Measurements from ENCODE around the gene SALL3. TPM values are rescaled to one million over a fixed set of nuclear protein-coding genes. Genes with fewer than 3 reads are reported as not detected.

SALL3 gene
- total and polyA plus RNA-seq, 2 of the 8 experiments (the other 6 are each of a cell fraction or from before 2014, with no cell fraction given): 10.5 to 46.4 TPM

GRCh38 chr18:79018911-79019310, 39.3 kb downstream of the SALL3 start:
- no peak overlapping the region for H4K5ac ChIP-seq (ENCODE audit: insufficient read length, low read depth, low read length)
- no peak overlapping the region for H3K14ac ChIP-seq (ENCODE audit: insufficient read length)
- DNase-seq (ENCODE audit: low read depth in 1 of 2, low spot score in 2 of 2) (no peak), FAIRE-seq (no peak)
- no peak overlapping the region for H2BK120ac ChIP-seq (replicated peaks; ENCODE audit: low read depth, low read length)
- TF ChIP-seq SUZ12 (IDR thresholded peaks at IDR 0.05; ENCODE audit: low read length) (no peak), KDM4A (IDR thresholded peaks at IDR 0.05; ENCODE audit: low read depth, low read length, severe bottlenecking) (no peak), CREB1 (IDR thresholded peaks at IDR 0.05) (no peak), CBX5 (IDR thresholded peaks at IDR 0.05; ENCODE audit: low read depth, low read length) (no peak), BRCA1 (IDR thresholded peaks at IDR 0.05; ENCODE audit: low read depth, low read length) (no peak), POLR2AphosphoS5 (IDR thresholded peaks at IDR 0.05; ENCODE audit: low read depth, low read length) (no peak), E2F6 (IDR thresholded peaks at IDR 0.05) (no peak)
- H3K9ac ChIP-seq (replicated peaks in 1 of 4; ENCODE audit: extremely low read depth in 1 of 4, low read depth in 3 of 4, low read length in 3 of 4): no peak overlapping the region
- H2AFZ ChIP-seq (ENCODE audit: low read length): no peak overlapping the region
- no peak overlapping the region for H3K23ac ChIP-seq (ENCODE audit: insufficient read length)
- H3K36me3 ChIP-seq (ENCODE audit: control insufficient read depth in 2 of 4, insufficient read depth in 4 of 4, low read length in 3 of 4): no peaks in the 10 kb centered on the region
- no peak overlapping the region for H2BK20ac ChIP-seq (ENCODE audit: low read length)
- H3K79me2 ChIP-seq (ENCODE audit: control insufficient read depth in 1 of 2, insufficient read depth in 2 of 2, low read length in 2 of 2): no peaks in the 10 kb centered on the region
- H3K27me3 ChIP-seq (replicated peaks in 1 of 4; ENCODE audit: control insufficient read depth in 3 of 4, extremely low read depth in 1 of 4, insufficient read depth in 3 of 4, low read length in 3 of 4): no peaks in the 10 kb centered on the region
- H3K56ac ChIP-seq (replicated peaks; ENCODE audit: insufficient read length, low read depth, low read length): no peak overlapping the region
- peaks cover 11 to 14% of the 10 kb centered on the region in 2 experiments for H3K9me3 ChIP-seq (ENCODE audit: insufficient read depth in 2 of 2, low read depth in 1 of 2, low read length in 1 of 2)
- H3K27ac ChIP-seq (ENCODE audit: low read depth, low read length): no peak overlapping the region
- H2AK5ac ChIP-seq (ENCODE audit: low read depth, low read length): no peak overlapping the region
- H3K4ac ChIP-seq (replicated peaks; ENCODE audit: insufficient read length, low read depth, low read length): no peak overlapping the region
- POLR2A ChIA-PET (ENCODE audit: partially characterized antibody): interaction anchor here (1.0 kb wide), 1 partner anchor 28 kb away, joined by 3 read pairs; no protein-coding TSS in a partner anchor
- H4K20me1 ChIP-seq (replicated peaks in 1 of 2; ENCODE audit: control insufficient read depth in 1 of 2, insufficient read depth in 2 of 2, low read length in 2 of 2): no peaks in the 10 kb centered on the region
- H3K79me1 ChIP-seq (ENCODE audit: low read depth, low read length): no peaks in the 10 kb centered on the region
- H3K4me1 ChIP-seq (replicated peaks in 1 of 4; ENCODE audit: control insufficient read depth in 3 of 4, insufficient read depth in 4 of 4, low read length in 3 of 4): no peaks in the 10 kb centered on the region
- H2BK15ac ChIP-seq (ENCODE audit: low read length): no peak overlapping the region
- H2BK5ac ChIP-seq (ENCODE audit: low read depth, low read length): no peak overlapping the region
- H3K4me2 ChIP-seq (ENCODE audit: insufficient read depth in 1 of 2, low read depth in 2 of 2, low read length in 2 of 2): no peak overlapping the region
- H4K91ac ChIP-seq (replicated peaks; ENCODE audit: insufficient read length, low read length): no peak overlapping the region
- no peak overlapping the region for H2BK12ac ChIP-seq (ENCODE audit: low read depth, low read length)
- 90% methylated on average over 11 of the region's 12 CpGs; no CpG with 5 or more reads in 1 of the 2 experiments for WGBS, 2 experiments (ENCODE audit: extremely low coverage in 1 of 2, insufficient coverage in 1 of 2, insufficient read length in 1 of 2, insufficient replicate concordance in 2 of 2, low coverage in 1 of 2, low lambda C conversion rate in 2 of 2, missing lambda C conversion rate in 1 of 2)
- CTCF ChIA-PET (ENCODE audit: partially characterized antibody): no interaction called here
- H3K4me3 ChIP-seq (ENCODE audit: extremely low read depth in 1 of 4, insufficient read depth in 2 of 4, low read depth in 3 of 4, low read length in 4 of 4): no peak overlapping the region
- H4K8ac ChIP-seq (ENCODE audit: extremely low read depth, insufficient read depth, low read length): no peak overlapping the region
- no peaks in the 10 kb centered on the region for H3K23me2 ChIP-seq (ENCODE audit: low read depth, low read length)
- no peak overlapping the region for H3K18ac ChIP-seq (ENCODE audit: extremely low read depth, low read length)

Measured in H1 (cell line).